Left colon (tissue), 2 donors: ENCODE results near the gene LRFN3. TPM values are rescaled to one million over a fixed set of nuclear protein-coding genes. Genes with fewer than 3 reads are reported as not detected.
"Not testable (repeated sequence)": the region's sequence is repeated elsewhere in the genome, so short reads cannot be mapped to it uniquely, and the experiment has no call there.

ENCODE experiments used
- ATAC-seq: fragments of 200-7000 bp; cut with Tn5 transposase; one replicate; pipeline ENCODE4 v1.9.1; 2020; ENCODE audit warnings: mild to moderate bottlenecking, moderate library complexity
- DNase-seq, 2 donors: peaks; one replicate each; pipeline ENCODE4 v3.0.0-alpha.2; 2020
- intact Hi-C, 2 donors: fragments of 100-400 bp; cut with DNase I in 1 of 2; cut with micrococcal nuclease in 1 of 2; formaldehyde crosslinking; loops; one replicate each; pipeline versions ENCODE4 v1.11.2 to v1.14.0; 2022; cut with DNase I, micrococcal nuclease
- total RNA-seq, 2 donors: library from RNA; stranded (reverse); fragmentation: NEBNext Ultra II Directional; extraction: Animal tissue kit (Norgen Biotek cat#: 25700); gene quantifications; one replicate each; pipeline ENCODE4 v1.2.1, GENCODE V29; 2021
- donor health status: DM: no; HTN: no; CAD: no.
- donor health status: DM: yes; HTN: yes; CAD: no.

The LRFN3 gene
- total RNA-seq, 2 donors from 2014 or later, result 12.5 to 14.7 TPM

DNA sequence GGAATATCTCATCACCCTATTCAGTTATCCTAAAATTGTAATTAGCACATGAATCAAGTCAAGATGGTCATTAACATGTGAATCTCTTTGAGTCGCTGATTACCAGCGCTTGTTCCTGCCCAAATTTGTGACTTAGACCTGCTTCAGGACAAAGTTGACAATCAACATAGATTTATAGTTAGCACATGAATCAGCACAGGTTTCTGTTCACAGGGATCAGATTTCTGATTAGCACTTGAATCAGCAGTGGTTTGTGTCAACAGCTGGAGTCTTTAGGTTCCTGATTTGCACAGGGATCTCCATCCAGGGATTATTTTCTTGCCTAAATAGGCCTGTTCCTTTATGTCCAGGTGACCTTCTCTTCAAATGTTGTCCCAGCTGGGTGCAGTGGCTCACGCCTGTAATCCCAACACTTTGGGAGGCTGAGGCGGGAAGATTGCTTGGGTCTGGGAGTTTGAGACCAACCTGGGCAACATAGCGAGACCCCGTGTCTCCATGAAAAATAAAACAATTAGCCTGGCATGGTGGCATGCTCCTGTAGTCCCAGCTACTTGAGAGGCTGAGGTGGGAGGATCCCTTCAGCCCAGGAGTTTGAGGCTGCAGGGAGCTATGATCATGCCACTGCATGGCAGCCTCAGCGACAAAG lies 3.8 kb upstream of the LRFN3 start:
- intact Hi-C loops, result loop anchor here in 1 of 2 donors (5.0 kb wide), 1 partner anchor 50 kb away; no protein-coding TSS in a partner anchor
- no peak for ATAC-seq
- no peak for DNase-seq

DNA sequence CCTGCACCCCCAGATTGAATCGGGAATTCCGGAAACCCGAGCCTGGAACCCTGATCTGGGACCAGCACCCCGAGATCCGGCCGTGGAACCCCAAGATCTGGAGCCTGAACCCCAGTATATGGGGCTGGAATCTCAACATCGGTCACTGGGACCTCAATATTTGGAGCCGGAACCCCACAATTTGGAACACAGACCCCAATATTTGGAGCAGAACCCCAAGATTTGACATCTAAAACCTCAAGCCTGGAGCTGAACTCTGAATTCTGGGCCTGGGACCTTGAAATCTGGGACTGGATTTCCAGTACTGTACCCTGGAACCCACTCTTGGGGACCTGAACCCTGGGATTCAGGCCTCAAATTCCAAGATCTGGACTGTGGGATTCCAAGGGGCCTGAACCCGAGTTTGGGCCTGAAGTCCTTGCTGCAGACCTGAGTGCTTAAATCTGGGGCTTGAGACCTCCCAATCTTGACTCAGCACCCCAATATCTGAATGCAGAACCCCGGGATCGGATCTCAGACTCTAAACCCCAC lies 629 bp downstream of the LRFN3 start:
- DNase-seq, result no peak
- no peak for ATAC-seq
- intact Hi-C loops, result no loop called here

DNA sequence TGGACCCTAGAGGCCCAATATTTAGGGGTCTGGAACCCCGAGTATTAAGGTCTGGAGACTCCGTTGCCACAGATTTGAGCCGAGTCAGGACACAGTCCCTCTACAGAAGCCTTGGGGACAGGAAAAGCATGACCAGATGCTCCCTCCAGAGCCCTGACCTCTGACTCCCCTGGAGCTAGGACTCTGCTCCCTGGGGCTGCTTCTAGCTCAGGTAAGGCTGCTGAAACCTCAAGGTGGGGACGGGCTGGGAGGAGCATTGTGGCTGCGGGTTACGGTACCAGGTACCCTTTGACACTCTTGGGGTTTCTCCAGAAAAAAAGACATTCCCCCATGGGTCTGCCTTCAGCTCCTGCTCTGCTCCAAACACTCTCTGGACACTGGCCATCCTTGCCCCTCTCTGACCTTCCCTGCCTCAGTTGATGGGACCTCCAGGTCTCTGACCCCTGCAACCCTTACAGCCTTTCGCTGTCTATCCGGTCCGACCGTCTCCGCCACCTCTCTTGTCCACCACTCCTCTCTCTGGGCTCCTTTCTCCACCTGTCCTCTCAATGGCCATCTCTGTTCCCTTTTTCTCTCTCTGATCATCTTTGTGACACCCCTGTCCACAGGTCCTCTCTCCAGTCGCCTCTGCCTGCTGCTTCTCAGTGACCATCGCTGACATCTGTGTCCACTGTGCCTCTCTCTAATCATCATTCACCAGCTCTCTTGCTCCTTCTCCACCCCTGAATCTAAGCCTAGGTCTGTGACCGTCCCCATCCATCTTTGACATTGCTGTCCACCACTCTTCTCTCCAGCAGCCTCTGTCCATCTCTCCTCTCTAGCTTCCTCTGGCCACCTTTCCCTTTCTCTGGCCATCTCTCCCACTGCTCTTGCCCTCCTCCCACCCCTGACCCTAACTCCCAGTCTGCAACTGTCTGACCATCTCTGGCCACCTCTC lies 1.4 kb downstream of the LRFN3 start:
- ATAC-seq (peak; percentile 37), DNase-seq (no peak)
- intact Hi-C loops, result no loop called here

DNA sequence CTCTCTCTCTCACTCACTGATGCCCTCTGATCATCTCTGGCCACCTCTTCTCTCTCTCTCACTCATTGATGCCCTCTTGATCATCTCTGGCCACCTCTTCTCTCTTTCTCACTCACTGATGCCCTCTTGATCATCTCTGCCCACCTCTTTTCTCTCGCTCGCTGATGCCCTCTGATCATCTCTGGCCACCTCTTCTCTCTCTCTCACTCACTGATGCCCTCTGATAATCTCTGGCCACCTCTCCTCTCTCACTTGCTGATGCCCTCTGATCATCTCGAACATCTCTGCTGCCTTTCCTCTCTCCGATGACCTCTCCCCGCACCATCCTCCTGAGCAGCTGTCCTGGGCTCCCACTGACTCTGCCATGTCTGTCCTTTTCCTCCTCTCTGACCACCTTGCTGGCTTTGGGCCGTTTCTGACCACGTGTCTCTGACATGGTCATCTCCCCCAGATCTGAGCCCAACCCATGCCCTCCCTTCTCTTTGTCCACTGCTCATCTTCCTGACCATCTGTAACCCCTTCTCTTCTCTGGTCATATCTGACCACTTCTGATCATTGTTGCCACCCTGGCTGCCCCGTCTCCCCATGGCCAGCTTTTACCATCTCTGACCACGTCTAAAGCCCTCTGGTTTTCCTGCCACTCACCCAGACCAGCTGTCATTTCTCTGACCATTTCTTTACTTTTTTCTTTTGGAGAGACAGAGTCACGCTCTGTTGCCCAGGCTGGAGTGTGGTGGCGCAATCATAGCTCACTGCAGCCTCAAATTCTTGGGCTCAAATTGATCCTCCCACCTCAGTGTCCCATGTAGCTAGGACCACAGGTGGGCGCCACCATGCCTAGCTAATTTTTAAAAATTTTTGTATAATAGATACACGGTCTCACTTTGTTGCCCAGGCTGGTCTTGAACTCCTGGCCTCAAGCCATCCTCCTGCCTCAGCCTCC lies 2.4 kb downstream of the LRFN3 start:
- ATAC-seq, result no peak
- intact Hi-C loops, result no loop called here
- no peak for DNase-seq

DNA sequence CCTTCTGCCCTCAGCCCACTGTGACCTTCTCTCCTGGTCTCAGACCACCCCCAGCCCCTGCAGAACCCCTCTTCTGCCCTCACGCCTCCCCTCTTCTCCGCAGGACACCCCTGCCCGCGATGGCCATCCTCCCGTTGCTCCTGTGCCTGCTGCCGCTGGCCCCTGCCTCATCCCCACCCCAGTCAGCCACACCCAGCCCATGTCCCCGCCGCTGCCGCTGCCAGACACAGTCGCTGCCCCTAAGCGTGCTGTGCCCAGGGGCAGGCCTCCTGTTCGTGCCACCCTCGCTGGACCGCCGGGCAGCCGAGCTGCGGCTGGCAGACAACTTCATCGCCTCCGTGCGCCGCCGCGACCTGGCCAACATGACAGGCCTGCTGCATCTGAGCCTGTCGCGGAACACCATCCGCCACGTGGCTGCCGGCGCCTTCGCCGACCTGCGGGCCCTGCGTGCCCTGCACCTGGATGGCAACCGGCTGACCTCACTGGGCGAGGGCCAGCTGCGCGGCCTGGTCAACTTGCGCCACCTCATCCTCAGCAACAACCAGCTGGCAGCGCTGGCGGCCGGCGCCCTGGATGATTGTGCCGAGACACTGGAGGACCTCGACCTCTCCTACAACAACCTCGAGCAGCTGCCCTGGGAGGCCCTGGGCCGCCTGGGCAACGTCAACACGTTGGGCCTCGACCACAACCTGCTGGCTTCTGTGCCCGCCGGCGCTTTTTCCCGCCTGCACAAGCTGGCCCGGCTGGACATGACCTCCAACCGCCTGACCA lies 3.3 kb downstream of the LRFN3 start:
- ATAC-seq (no peak), DNase-seq (no peak)
- intact Hi-C loops, result no loop called here

DNA sequence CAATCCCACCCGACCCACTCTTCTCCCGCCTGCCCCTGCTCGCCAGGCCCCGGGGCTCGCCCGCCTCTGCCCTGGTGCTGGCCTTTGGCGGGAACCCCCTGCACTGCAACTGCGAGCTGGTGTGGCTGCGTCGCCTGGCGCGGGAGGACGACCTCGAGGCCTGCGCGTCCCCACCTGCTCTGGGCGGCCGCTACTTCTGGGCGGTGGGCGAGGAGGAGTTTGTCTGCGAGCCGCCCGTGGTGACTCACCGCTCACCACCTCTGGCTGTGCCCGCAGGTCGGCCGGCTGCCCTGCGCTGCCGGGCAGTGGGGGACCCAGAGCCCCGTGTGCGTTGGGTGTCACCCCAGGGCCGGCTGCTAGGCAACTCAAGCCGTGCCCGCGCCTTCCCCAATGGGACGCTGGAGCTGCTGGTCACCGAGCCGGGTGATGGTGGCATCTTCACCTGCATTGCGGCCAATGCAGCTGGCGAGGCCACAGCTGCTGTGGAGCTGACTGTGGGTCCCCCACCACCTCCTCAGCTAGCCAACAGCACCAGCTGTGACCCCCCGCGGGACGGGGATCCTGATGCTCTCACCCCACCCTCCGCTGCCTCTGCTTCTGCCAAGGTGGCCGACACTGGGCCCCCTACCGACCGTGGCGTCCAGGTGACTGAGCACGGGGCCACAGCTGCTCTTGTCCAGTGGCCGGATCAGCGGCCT lies 4.1 kb downstream of the LRFN3 start:
- DNase-seq (no peak), ATAC-seq (no peak)
- intact Hi-C loops, result no loop called here

DNA sequence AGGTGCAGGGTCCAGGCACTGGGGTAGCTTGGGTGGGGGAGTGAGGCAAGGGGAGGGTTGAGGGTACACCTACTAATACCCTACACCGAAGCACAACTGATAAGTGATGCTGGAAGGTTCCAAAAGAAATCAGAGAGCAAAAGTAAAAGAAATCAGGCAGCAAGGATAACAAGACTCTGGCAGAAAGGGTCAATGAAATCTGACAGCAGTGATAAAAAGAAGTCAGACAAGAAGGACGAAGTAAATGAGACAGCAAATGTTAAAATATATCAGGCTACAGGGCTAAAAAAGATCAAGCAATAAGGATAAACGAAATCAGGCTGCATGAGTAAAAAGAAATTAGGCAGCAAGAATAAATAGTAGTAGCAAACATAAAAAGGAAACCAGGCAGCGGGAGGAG lies 4.7 kb downstream of the LRFN3 start:
- ATAC-seq (no peak), DNase-seq (no peak)
- intact Hi-C loops, result no loop called here

DNA sequence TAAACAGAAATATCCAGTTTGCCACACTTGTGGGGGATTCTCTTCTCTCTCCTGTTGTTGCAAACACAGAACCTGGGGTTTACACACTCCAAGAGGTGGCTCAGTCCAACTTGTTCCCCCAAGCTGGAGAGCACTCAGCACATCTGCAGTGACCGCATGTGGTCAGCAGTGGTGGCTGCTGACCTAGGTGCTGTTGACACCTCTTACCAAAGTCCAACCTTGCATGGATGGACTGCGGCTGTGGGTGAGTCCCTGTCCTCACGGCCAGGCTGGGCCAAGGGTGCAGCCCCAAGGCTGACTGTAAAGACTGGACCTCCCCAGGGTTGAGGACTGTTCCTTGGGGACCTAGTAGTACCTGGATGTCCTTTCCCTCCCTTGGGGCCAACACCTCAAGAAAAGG lies 6.1 kb downstream of the LRFN3 start:
- DNase-seq (no peak), ATAC-seq (no peak)
- intact Hi-C loops, result no loop called here

DNA sequence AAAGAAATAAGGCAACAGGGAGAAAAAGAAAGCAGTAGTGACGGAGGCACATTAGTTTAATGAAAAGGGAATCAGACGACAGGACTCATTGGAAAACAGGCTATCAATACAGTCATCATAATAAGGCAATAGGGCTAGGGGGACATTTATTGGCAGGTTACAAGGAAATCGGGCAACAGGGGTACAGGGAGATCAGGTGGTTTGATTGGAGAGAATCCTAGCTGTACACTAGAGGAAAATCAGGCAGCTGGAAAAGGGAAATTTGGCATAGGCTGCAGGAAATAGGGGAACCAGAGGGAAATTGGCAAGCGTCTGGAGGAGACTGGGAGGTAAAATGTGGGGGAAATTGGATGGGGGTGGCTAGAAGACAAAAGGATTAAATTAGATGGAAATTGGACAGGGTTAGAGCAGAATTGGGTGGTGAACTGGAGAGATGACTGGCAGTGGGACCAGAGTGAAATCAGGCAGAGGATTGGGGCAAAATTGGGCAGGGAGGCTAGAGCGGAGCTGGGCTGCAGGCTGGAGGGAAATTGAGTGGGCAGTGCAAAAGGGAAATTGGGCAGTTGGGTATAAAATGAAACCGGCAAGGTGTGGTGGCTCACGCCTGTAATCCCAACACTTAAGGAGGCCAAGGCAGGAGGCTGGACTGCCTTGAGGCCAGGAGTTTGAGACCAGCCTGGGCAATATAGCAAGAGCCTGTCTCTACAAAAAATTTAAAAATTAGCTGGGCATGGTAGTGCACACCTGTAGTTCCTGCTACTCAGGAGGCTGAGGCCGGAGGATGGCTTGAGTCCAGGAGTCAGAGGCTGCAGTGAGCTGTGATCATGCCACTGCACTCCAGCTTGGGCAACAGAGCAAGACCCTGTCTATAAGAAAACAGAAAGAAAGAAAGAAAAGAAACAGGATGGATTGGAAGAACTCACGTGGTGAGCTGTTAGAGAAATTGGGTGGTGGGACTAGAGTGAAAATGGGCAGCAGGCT lies 7.4 kb downstream of the LRFN3 start:
- ATAC-seq, result no peak
- intact Hi-C loops, result no loop called here
- no peak for DNase-seq

DNA sequence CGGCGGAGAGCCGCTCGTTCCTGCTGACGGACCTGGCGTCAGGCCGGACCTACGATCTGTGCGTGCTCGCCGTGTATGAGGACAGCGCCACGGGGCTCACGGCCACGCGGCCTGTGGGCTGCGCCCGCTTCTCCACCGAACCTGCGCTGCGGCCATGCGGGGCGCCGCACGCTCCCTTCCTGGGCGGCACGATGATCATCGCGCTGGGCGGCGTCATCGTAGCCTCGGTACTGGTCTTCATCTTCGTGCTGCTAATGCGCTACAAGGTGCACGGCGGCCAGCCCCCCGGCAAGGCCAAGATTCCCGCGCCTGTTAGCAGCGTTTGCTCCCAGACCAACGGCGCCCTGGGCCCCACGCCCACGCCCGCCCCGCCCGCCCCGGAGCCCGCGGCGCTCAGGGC lies 8.4 kb downstream of the LRFN3 start:
- DNase-seq (no peak), ATAC-seq (no peak)
- intact Hi-C loops, result no loop called here

DNA sequence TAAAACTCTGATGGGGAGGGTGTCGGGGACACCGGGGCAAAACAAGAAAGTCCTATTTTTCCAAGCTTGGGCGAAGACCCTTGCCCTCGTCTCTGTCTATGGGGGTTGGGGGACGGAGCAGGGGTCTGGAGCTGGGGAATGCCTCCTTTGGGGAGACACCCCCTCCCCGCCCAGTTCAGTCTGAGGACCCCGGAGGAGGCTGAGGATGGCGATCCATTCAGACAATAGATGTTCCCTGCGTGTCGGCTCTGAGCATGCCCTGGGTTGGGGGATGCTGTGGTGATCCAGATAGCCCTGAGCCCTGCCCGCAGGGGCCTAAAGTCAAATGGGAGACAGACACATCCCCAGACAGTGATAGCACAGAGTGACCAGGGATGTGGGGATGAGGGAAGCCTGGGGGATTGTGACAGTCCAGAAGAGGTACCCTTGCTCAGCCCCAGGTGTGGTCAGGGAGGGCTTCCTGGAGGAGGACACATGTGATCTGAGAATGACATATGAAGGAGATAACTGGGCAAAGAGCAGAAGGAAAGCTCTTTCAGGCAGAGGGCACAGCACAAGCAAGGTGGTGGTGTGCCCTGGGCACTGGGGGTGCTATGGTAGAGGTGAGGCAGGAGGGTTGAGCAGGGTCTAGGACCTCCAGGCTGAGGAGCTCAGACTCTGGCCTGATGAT lies 9.1 kb downstream of the LRFN3 start:
- DNase-seq, result no peak
- intact Hi-C loops, result no loop called here
- ATAC-seq, result no peak

DNA sequence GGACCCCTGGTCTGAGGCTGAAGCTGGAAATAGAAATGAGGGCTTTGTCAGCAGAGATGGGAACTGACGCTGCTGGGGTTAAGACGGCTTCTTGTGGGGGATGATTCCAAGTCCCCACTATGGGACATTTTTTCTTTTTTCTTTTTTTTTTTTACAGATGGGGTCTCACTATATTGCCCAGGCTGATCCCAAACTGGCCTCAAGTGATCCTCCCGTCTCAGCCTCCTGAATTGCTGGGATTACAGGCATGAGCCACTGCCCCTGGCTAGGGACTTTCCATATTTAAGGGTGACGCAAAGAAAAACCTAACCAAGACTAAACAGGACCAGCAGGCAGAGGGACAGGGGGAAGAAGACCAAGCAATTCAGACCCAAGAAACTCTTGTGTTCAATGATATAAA lies 10.0 kb downstream of the LRFN3 start:
- ATAC-seq (no peak), DNase-seq (no peak)
- intact Hi-C loops, result no loop called here

DNA sequence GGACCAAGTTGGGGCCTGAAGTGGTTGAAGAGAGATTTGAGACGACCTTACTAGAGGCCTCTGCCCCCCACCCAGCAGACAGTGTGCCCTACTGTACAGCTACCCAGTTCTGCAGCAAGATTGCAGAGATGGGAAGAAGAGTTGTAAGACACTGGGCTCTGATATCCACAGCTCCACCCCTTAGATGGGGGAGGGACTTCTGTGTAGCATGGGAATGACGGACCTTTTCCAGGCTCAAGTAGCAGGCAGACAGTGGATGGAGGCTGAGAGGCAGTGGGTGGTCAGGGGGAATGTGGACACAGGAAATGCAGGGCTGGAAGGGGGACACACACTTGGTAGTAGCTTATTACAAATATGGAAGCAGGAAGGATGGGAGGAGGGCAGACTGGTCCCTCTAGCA lies 13.0 kb downstream of the LRFN3 start:
- ATAC-seq (no peak), DNase-seq (no peak)
- intact Hi-C loops, result no loop called here

DNA sequence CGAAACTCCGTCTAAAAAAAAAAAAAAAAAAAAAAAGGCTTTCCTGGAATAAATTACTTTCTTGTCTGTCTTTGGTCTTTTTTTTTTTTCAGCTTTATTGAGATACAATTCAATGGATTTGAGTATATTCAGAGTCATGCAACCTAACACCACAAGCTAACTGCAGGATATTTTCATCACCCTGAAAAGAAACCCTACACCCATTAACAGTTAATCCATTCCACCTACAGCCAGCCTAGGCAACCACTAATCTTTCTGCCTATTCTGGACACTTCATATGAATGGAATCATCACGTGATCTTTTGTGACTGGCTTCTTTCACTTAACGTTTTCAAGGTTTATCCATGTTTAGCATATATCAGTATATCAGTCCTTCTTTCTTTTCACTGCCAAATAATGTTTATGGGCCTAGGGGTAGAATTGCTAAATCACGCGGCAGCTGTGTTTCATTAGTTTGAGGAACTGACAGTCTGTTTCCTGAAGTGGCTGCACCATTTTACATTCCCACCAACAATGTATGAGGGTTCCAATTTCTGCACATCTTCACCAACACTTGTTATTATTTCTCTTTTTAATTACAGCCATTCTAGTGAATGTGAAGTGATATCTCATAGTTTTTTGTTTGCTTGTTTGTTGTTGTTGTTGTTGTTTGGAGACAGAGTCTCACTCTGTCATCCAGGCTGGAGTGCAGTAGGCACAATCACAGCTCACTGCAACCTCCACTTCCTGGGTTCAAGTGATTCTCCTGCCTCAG lies 19.9 kb downstream of the LRFN3 start:
- no peak for DNase-seq
- ATAC-seq, result no peak
- intact Hi-C loops, result no loop called here

DNA sequence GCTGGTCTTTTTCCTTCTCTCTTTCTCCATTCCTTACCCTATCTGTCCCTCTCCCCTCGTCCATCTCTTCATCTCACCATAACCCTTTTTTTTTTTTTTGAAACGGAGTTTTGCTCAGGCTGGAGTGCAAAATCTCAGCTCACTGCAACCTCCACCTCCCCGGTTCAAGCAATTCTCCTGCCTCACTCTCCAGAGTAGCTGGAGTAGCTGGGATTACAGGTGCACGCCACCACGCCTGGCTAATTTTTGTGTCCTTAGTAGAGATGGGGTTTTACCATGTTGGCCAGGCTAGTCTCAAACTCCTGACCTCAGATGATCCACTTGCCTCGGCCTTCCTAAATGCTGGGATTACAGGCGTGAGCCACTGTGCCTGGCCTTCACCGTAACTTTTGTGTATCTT lies 21.2 kb downstream of the LRFN3 start:
- intact Hi-C loops, DNase-seq, ATAC-seq: not testable (repeated sequence)
